Right ventricle myocardium superior (tissue), 1 donor: ENCODE measurements around the gene PRKD2. TPM values are rescaled to one million over a fixed set of nuclear protein-coding genes. Genes with fewer than 3 reads are reported as not detected.
A peak's percentile ranks its signal among the peaks of the same experiment; 100 is the strongest.

Source experiments
- ATAC-seq: fragments of 200-7000 bp; cut with Tn5 transposase; one replicate; pipeline ENCODE4 v1.9.1; 2020; ENCODE audit warnings: mild to moderate bottlenecking; ENCODE audit not compliant: poor library complexity
- DNase-seq: peaks from one replicate; pipeline ENCODE4 v3.0.0-alpha.2; 2020
- intact Hi-C: fragments of 100-400 bp; cut with DNase I; formaldehyde crosslinking; loops from one replicate; pipeline ENCODE4 v1.11.2; 2022
- total RNA-seq: library from RNA; stranded (reverse); fragmentation: NEBNext Ultra II Directional; extraction: Animal tissue kit (Norgen Biotek cat#: 25700); gene quantifications from one replicate; pipeline ENCODE4 v1.2.1, GENCODE V29; 2021
- donor health status: DM: no; HTN: yes; CAD: no; lungs with severe emphysema.

The PRKD2 gene
- total RNA-seq, 1 donor from 2014 or later: 10.1 TPM

DNA sequence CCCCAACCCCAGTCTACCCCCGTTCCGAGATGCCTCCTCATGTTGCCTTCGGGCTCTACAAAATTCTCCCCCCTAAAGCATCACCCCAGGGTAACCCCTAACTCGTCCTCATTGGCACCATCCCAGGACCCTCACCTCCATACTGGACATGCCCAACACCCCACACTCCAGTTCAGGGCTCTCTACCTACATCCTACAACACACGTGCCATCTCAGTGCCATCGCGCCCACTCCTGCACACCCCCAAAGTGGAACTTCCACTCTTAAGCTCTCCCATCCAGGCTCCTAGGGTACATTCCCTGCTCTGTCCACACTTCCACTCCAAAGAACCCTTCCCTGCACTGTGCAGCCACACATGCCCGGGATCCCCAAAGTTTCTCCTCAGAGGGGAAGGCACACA lies 28.1 kb upstream of the PRKD2 start:
- ATAC-seq (no peak), DNase-seq (no peak)
- intact Hi-C loops: no loop called here

DNA sequence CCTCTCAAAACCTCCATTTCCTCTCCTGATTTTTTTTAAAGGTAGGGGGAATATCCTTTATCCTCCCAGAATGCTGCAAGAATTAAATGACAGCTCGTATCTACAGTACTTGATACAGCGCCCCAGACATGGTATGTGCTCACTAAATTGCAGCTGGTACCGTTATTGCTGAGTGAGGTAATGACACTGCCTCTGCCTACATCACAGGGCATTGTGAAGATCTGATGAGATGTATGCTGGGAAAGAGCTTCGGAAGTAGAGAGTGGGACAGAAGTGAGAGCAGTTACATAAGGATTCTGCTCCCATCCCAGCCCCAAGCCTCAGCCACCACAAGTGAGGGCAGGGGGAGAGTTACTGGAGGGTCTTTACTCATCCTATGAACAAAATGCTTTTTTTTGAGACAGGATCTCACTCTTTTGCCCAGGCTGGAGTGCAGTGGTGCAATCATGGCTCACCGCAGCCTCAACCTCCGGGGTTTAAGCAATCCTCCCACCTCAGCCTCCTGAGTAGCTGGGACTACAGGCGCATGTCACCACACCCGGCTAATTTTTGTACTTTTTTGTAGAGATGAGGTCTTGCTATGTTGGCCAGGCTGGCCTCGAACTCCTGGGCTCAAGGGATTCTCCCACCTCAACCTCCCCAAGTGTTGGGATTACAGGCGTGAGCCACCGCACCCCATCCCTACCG lies 27.2 kb upstream of the PRKD2 start:
- DNase-seq (no peak), ATAC-seq (no peak)
- intact Hi-C loops: no loop called here

DNA sequence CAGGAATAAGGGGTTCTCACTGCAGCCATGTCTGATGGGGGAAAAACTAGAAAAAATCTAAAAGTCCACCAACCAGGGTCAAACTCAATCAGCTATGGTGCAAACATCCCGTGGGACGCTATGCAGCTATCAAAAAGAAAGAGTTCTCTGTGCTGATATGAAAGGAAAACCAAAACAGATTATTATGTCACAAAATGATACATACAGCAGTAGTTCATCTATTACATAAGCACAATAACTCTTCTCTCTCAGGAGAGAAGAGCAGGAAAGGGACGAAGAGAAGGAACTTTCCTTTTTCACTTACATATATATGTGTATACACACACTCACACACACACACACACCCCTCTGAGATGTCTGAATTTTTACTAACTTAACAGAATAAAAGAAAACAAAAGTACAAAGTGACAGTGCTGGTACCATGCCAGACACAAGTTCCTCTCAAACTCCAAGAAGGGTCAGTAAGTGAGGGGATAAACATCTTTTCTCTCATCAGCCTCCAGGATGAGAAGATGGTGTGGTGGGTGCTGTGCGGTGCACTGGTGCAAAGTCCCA lies 26.1 kb upstream of the PRKD2 start:
- intact Hi-C loops: no loop called here
- no peak for DNase-seq
- ATAC-seq: no peak

DNA sequence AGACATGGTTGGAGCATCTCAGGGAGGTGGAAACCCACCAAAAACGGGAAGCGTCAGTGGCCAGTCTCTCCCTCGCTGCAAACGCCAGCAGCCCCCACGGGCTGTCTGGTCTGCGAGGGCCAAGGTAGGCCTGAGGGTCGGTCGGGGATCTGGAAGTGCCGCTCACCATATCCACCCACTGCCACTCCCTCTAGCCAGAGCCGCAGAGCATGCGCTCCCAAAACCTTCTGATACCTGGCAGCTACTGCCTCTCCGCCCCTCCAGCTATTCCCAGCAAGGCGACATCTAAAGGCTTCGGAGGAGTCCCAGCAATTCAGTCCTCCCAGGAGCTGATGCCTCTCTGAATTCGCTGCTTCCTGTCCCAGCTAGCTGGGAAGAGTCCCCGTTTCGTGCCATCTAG lies 24.5 kb upstream of the PRKD2 start:
- DNase-seq: no peak
- no peak for ATAC-seq
- intact Hi-C loops: no loop called here

DNA sequence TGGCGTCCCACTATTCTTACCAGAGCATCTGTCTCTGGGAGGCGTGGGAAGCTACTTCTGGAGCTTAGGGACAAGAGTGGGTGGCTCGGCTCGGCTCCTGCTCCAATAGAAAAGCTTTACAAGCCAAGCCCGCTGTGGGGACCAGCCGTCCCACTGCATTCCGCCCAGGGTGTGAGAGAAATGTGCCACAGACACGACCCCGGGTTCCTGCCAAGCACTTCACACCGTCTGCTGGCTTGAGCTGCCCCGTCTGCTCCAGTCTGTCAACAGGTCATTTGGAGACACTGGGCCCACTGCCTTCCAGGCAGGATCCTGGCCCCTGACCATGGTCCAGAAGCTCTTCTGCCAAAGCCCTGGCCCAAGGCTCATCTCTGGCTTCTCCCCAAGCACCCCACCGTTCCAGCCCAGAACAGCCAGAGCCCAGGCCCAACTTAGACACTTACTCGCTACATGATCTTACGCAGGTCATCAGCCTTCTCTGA lies 22.4 kb upstream of the PRKD2 start:
- DNase-seq (peak; percentile 91), ATAC-seq (peak; percentile 91)
- intact Hi-C loops: loop anchor here (10.0 kb wide), 1 partner anchor 135 kb away; the partner anchor contains the start of gene CALM3

DNA sequence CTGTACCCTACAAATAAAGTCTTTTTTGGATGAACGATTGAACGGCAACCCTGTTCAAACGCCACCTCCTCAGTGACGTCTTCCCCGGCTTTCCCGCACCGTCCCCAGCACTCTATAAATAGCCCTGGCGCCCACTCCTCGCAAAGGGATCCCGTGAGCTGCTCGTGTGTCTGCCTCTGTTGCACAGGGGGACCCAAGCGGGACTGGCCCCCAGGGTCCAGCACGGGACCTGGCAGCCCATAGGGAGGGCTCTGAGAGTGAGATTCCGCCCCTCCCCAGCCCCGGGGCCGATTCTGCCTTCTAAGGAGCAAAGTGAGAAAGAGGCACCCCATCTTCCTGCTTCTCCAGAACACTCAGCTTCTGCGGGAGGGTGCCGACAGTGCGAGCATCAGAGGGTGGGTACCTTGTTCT lies 20.9 kb upstream of the PRKD2 start:
- no peak for ATAC-seq
- no peak for DNase-seq
- intact Hi-C loops: loop anchor here (10.0 kb wide), 1 partner anchor 133 kb away; the partner anchor contains the start of gene CALM3

DNA sequence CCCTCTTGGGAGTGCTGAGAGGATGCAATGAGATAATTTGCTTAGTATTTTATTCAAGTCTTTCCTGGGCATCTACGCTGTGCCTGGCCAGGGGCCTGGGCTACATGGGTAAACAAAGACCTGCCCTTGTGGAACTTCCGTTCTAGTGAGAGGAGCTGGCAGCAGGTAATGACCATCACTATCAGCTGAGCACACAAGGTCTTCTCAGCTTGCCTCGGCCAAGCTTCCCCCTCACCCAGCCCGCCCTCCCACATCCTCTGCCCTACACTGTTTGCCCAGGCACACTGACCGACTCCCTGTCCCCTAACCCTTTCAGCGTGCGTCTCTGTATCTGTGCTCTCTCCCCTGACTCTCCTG lies 20.4 kb upstream of the PRKD2 start:
- DNase-seq (no peak), ATAC-seq (no peak)
- intact Hi-C loops: loop anchor here (10.0 kb wide), 1 partner anchor 132 kb away; the partner anchor contains the start of gene CALM3

DNA sequence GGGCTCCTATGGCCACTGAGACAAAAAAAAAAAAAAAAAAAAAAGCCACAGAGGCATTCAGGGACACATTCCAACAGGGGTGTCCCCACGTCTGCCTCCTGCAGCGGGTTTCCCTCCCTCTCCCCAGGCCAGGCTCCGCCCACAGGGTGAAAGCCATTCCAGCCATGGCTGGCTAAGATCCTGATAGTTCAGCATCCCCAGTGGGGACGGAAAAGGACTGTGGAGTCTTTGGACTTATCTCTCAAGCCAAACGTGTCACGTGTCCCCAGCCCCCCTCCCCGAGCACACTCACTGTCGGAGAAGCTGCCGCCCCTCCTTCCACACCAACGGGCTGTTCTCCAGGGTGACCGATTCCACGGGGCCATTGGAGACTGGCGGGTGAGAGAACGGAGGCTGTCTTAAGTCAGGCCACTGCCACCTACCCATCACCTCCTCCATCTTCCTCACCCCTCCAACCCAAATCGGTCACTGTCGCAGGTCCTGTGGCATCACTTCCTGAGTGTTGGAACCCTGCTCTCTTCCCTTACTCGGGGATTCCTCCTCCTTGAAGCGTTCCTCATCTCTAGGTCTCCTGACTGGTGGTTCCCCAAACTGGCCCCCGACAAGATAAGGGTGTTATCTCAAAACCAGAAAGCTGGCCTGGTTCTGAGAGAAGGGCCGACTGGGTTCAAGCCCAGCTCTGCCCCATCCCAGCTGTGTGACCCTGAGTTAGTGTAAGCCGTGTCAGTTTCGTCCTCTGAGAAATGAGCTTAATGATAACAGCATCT lies 19.8 kb upstream of the PRKD2 start:
- DNase-seq: peak; percentile 75
- intact Hi-C loops: loop anchor here (10.0 kb wide), 1 partner anchor 132 kb away; the partner anchor contains the start of gene CALM3
- peak; percentile 16 for ATAC-seq

DNA sequence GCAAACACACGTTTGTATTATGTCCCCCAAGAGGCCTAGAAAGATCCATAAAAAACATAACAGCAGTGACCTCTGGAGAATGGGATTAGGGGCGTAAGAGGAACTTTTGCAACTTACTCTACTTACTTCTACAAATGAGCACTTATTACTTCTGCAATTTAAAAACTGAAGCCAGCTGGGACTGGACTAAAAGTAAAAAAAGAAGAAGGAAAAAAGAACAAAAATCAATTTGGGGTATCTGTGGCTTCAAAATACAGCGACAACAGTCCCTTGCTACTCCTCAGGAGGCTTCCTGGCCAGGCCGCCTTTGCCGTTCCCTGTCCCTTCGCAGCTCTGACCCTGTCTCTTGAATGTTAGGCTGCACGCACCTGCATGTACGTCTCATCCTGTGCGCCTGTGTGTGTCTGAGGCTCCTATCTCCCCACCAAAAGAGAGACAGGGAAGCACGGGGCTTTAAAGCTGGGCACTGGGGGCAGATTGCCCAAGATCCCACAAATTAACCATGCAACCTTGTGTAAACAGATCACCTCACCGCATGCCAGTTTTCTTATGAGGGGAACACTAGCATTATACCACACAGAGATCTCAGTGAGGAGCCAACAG lies 16.9 kb upstream of the PRKD2 start:
- intact Hi-C loops: loop anchor here (10.0 kb wide), 1 partner anchor 129 kb away; the partner anchor contains the start of gene CALM3
- DNase-seq (peak; percentile 43), ATAC-seq (no peak)

DNA sequence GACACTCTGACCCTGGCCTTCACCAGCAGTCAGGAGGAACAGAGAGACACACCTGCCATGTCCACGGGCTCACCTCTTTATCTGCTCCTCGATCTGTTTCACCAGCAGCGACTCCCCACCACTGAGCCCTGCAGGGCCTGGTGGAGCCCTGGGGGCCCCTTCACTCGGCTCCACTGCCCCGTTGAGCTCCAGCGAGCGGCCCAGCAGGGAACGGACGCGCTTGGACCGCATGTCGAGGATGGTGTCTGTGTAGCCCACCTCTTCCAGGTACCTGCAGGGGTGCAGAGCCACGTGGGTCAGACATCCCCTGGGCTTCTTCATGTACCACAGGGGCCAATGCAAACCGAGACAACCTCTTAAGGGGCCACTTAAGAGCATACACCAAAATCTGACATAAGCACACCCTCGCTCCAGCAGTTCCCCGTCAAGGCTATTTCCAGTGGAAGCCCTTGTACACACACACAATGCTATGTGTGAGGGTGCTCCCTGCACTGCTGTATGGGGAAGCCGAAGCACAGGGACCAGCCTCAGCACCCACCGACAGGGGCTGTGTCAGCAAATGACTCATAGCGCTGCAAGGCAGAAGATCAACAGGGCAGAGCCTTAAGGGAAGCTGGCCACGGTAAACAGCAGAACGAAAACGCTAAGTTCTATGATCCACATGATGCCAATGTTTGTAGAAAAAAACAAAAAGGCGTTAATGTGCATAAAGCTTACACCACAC lies 16.2 kb upstream of the PRKD2 start:
- intact Hi-C loops: loop anchor here (10.0 kb wide), 1 partner anchor 128 kb away; the partner anchor contains the start of gene CALM3

DNA sequence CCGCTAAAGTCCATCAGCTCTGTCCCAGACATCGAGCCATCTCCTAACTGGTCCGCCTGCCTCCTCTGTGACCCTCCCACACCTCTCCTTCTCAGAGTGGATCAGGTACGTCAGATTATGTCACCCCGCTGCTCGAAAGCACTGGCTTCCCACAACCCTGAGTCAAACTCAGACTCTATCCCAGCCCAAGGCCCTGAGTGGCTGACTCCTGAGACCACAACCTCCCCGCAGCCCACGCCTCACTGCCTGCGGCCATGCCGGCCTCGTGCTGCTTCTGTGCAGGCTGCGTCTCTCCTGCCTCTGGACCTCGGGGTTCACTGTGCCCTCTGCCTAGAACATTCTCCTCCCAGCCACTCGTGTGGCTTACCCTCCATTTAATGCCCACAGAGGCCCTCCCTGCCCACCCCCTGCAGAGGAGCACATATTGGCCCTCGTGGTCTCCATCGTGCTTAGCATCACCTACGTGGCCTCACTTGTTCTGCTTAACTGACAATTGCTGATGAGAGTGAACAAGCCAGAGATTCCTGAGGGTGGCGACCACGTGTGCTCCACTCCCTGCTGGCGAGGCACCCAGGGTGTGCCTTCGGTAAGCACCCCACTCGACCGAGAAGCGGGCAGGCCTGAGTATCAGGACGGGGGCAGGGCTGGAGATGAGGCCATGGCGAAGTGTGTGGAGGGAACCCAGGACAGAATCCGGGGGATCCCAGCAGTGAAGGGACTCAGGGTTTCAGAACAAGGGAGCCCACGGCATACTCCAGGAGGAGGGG lies 15.4 kb upstream of the PRKD2 start:
- DNase-seq: peak; percentile 29
- no peak for ATAC-seq

More for the DNA sequence above, 16.2 kb upstream of the PRKD2 start:
- DNase-seq (peak; percentile 76), ATAC-seq (peak; percentile 47)

DNA sequence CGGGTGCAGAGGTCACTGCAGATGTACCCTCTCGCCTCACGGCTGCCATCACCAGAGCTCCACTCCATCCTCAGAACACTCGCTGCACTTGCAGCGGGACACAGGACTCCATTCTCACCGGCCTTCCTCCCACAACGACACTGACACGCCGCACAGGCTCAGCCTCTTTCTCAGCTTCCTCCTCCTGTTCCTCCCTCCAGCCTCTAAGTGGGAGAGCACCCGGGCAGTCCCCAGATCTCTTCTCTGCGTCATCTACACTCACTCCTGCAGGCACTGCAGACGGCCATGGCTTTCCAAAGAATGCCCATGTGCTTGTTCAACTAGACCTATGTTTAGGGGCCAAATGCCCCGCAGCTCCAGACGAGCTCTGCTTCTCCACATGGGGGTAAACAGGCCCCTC lies 14.7 kb upstream of the PRKD2 start:
- ATAC-seq: peak; percentile 7
- peak; percentile 31 for DNase-seq
- intact Hi-C loops: loop anchor here (10.0 kb wide), 1 partner anchor 127 kb away; the partner anchor contains the start of gene CALM3

More for the DNA sequence above, 15.4 kb upstream of the PRKD2 start:
- intact Hi-C loops: loop anchor here (10.0 kb wide), 1 partner anchor 128 kb away; the partner anchor contains the start of gene CALM3

DNA sequence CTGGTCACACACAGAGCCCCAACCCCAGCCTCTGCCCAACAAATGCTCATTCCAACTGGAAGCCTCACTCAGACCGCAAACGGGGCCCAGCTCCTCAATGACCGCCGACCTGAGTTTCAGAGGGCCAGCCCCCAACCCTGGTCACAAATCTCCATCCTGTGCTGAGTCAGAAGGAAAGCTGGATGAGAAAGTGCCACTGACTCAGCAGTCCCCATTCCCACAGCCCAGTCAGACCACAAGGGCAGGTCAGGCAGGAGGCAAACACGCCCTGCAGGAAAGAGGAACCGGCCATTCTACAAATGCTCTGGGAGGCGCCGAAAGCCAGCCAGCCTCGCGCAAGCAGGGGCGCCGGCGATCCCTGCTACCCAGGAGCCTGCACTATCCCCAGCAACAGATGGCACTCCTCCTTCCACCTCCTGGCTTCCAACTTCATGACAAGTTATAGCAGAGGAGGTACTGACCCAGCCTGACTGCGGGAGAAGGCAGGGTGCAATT lies 14.1 kb upstream of the PRKD2 start:
- peak; percentile 71 for DNase-seq
- ATAC-seq: peak; percentile 30
- intact Hi-C loops: loop anchor here (10.0 kb wide), 1 partner anchor 126 kb away; the partner anchor contains the start of gene CALM3

DNA sequence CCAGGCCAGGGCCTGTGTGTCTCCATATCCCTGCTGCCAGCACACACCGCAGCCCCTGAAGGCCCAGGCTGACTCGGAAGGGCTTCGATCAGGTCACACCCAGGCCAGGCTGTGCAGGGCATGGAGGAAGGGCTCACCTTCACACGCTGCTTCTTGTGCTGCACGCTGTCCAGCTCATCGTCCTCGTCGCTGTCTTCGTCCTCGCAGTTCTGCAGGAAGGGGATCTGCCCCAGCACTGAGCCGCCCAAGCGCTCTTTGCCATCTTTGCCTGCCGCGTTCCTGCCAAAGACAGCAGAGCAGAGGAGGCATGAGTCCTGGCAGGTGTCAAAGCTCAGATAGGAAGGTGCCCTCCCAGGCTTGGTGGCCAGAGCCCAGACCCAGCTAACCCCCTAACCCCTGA lies 13.7 kb upstream of the PRKD2 start:
- DNase-seq: no peak
- intact Hi-C loops: loop anchor here (10.0 kb wide), 1 partner anchor 126 kb away; the partner anchor contains the start of gene CALM3
- ATAC-seq: no peak

DNA sequence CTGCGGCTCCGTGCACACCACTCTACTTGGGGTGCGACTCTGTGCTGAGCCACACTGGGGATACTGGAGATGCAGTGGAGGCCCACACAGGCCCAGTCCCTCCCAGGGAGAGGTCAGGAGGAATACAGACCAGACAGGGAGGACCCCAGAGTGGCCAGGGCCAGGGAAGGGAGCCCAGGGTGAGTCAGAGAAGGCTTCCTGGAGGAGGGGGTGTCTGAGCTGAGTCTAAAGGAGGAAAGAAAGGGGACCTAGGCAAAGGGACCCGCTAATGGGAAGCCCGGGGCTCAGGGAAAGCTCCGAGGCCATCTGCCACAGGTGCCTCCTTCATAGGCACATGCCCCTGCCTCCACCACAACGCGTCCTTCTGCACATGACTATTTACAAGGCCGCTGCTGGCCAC lies 13.3 kb upstream of the PRKD2 start:
- no peak for DNase-seq
- no peak for ATAC-seq
- intact Hi-C loops: loop anchor here (10.0 kb wide), 1 partner anchor 125 kb away; the partner anchor contains the start of gene CALM3

DNA sequence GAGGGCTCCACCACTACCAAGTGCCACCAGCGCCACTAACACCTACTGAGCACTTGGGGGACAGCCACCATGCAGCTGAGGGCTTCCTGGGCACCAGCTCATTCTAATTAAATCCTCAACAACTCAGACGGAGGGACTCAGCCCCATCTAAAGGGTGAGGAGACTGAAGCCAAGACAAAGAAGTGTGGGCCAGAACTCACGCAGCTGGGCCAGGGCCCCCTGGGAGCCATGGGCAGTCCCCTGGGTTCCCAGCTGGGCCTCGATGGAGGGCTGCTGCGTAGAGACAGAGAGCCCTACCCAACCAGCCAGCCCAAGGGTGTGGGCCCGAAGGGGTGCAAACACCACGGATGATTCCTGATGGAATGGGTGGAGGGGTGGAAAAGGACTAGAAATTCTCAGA lies 12.8 kb upstream of the PRKD2 start:
- DNase-seq (no peak), ATAC-seq (no peak)
- intact Hi-C loops: loop anchor here (10.0 kb wide), 1 partner anchor 125 kb away; the partner anchor contains the start of gene CALM3
